GM18519 (cell line): ENCODE results near the gene CERS1.

ENCODE experiments used
- ATAC-seq: cut with Tn5 transposase; IDR thresholded peaks from one replicate; pipeline ENCODE4 v1.9.1; 2021; ENCODE audit warnings: mild to moderate bottlenecking, moderate library complexity; ENCODE audit not compliant: unreplicated experiment, low FRiP score

The CERS1 gene

DNA sequence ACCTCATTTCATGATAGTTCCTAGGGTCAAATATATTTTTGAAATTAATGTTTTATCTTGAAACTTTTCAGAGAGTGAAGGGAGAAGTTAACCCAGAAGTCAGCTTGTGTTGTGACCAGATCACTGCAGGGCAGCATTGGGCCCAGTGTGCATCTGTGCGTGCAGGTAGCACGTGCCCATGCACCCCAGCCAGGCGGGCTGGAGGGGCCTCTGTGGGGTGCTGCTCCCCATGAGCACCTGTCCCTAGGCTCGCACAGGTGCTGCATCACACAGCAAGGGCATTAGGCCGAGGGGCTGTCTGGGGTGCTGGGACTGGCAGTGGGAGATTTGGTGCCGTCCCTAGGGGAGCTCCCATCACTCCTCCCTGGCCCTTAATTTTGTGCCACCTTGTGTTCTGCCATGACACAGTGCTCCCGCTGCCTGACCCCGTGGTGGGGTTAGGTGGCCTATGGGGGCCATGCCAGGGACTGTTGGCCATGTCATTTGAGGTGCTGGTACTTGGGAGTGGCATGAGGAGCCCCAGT, 51.1 kb downstream of the CERS1 start:
- no peak for ATAC-seq

DNA sequence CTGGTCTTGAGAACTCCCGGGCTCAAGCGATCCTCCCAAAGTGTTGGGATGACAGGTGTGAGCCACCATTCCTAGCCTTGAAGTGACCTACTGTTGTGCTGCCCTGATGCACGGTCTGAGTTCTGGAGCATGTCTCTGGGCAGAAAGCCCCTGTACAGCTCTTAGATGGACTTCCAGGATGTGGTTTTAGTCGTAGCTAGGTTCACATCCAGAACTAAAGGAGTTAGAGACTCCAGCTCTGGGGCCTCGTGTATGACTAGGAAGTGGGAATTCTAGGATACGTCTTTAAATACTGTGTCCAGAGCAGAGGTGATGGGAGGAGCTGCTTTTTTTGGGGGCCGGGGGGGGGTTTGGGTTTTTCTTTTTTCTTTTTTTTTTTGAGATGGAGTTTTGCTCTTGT, 52.0 kb downstream of the CERS1 start:
- ATAC-seq: no peak

GRCh38 chr19:18842166-18842565, 53.8 kb downstream of the CERS1 start:
- no peak for ATAC-seq

GRCh38 chr19:18841400-18841799, 54.6 kb downstream of the CERS1 start:
- no peak for ATAC-seq

- ATAC-seq: no peak
These were observed 55.4 kb downstream of the CERS1 start for GRCh38 chr19:18840288-18841267.

GRCh38 chr19:18839465-18840287, 56.3 kb downstream of the CERS1 start:
- no peak for ATAC-seq

GRCh38 chr19:18834644-18834984, 61.3 kb downstream of the CERS1 start:
- ATAC-seq: no peak

GRCh38 chr19:18833849-18834643, 61.9 kb downstream of the CERS1 start:
- ATAC-seq: no peak

DNA sequence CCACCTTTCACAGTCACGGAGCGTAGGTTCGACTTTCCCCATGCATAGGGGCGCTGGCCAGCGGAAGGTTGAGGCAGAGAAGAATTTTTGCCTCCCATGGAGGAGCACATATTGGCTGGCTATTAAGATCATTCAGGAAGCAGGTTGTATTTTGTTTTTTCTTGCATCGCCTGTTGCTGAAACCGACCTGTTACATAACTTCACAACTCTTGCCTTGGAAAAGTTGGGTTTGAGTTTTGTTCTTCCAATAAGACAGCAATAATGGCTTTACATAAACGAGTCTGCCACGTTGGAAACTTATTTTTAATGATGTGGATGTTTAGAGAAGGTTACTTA, 62.8 kb downstream of the CERS1 start:
- no peak for ATAC-seq

DNA sequence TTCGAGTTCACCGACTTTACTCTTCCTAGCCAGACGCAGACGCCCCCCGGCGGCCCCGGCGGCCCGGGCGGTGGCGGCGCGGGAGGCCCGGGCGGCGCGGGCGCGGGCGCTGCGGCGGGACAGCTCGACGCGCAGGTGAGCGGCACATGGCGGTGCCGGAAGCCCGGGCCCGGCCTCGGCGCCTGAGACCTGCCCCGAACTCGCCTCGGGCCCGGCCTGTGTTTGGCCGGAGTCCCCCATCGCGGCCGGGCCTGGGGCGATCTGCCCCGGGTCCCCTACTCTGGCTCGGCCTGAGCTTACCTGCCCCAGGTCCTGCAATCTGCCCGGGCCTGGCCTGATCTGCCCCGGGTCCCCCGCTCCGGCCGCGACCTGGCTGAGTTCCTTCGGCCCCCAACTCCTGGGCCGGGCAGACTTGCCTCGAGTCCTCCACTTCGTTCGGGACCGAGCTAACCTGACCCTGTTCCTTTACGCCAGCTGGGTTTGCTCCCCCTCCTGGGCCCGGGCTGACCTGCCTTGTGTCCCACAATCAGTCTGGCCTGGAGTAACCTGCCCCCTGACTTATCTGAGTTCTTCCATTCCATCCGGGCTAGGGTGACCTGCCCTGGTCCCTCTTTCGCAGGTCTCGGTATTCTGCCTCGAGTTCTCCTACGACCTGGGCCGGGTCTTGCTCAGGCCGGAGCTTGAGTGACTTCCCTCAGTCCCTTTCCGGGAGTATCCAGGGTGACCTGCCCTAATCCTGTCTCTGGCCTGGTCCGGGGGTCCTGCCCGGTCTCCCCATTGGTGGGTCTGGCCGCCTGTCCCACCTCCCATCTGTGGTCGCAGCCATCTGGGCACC, 63.4 kb downstream of the CERS1 start:
- no peak for ATAC-seq

GRCh38 chr19:18831524-18832305, 64.2 kb downstream of the CERS1 start, which contains the start of gene UPF1:
Gene UPF1 (plus strand): TSS chr19:18831959. CDS start chr19:18832210, 251 bp downstream.
- no peak for ATAC-seq

DNA sequence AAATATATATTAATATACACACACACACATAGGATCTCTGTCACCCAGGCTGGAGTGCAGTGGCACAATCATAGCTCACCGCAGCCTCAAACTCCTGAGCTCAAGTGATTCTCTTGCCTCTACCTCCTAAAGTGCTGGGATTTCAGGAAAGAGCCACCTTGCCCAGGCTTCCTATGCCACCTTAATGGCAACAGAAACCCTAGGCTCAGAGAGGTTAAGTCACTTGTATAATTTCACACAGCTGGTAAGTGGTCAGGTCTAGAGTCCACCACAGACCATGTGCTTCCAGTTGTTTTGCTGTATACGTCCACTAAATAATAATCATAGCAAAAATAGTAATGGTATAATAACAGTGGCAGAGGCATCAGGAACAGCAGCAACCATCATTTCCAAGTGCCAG, 65.5 kb downstream of the CERS1 start:
- ATAC-seq: no peak

DNA sequence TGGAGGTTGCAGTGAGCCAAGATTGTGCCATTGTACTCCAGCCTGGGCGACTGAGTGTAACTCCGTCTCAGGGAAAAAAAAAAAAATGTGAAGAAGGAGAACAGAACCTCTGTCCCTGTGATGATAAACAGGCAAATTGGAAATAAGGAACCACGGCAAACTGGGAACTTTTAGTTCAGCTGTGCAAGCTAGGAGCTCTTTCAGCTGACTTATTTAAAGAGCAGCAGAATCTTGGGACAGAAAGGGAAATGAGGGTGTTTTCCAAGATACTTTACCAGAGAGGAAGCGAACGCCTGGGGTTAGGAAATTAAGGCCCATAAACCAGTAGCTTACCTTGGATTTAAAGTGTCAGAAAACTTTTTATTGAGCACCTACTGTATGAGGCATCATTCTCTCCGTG, 67.2 kb downstream of the CERS1 start:
- ATAC-seq: no peak
